HG03025 (cell line): ENCODE results near the gene AFAP1L2.

Experiments
- ATAC-seq: cut with Tn5 transposase; IDR thresholded peaks from one replicate; pipeline ENCODE4 v1.9.1; 2021; ENCODE audit warnings: mild to moderate bottlenecking, moderate library complexity; ENCODE audit not compliant: unreplicated experiment, low FRiP score

AFAP1L2 gene

DNA sequence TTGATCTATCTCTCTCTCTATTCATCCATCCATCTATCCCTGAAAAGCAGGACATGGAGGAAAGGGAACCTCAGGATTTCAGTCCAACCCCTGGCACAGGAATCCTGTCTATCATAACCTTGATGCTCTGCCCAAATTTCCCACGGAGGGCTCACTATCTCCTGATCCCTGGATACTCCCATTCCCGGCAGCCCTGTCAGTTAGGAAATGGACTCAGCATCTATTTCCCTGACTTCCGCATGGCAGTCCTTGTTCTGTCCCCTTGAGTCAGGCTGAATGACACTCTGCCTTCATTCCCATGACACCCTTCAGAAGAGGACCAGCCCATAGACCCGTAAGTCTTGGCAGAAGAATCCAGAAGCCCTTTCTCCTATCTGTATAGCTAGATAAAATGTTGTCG is 87.6 kb downstream of the AFAP1L2 start:
- no peak for ATAC-seq

- ATAC-seq: no peak
These were observed 88.5 kb downstream of the AFAP1L2 start for GRCh38 chr10:114315566-114316420.

DNA sequence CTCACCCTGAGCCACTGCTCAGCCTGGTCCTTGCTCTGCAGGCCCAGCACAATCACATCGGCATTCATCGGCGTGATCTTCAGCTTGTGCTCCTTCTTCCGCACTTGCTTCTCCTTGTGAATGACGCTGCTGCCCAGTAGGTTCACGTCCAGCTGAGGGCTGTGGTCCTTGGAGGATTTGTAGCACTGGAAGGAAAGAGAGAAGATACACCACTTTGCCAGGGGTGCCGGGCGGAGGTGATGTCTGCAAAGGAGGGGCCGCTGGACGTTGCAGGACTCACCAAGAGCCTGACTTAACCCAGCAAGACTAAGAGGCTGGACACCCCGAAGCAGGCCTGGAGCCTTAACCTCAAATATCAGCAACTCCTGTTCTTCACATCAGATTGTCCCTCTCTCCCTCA is 90.4 kb downstream of the AFAP1L2 start:
- no peak for ATAC-seq

GRCh38 chr10:114313139-114313538 is 91.2 kb downstream of the AFAP1L2 start:
- no peak for ATAC-seq

- no peak for ATAC-seq
These were observed 92.6 kb downstream of the AFAP1L2 start for GRCh38 chr10:114311496-114312209.

GRCh38 chr10:114311023-114311422 is 93.3 kb downstream of the AFAP1L2 start:
- ATAC-seq: no peak

- ATAC-seq: no peak
These were observed 94.0 kb downstream of the AFAP1L2 start for GRCh38 chr10:114310346-114310745.

- ATAC-seq: no peak
These were observed 95.0 kb downstream of the AFAP1L2 start for GRCh38 chr10:114309364-114309651.

GRCh38 chr10:114308531-114309363 is 95.6 kb downstream of the AFAP1L2 start:
- no peak for ATAC-seq

- no peak for ATAC-seq
These were observed 96.6 kb downstream of the AFAP1L2 start for GRCh38 chr10:114307731-114308130.

DNA sequence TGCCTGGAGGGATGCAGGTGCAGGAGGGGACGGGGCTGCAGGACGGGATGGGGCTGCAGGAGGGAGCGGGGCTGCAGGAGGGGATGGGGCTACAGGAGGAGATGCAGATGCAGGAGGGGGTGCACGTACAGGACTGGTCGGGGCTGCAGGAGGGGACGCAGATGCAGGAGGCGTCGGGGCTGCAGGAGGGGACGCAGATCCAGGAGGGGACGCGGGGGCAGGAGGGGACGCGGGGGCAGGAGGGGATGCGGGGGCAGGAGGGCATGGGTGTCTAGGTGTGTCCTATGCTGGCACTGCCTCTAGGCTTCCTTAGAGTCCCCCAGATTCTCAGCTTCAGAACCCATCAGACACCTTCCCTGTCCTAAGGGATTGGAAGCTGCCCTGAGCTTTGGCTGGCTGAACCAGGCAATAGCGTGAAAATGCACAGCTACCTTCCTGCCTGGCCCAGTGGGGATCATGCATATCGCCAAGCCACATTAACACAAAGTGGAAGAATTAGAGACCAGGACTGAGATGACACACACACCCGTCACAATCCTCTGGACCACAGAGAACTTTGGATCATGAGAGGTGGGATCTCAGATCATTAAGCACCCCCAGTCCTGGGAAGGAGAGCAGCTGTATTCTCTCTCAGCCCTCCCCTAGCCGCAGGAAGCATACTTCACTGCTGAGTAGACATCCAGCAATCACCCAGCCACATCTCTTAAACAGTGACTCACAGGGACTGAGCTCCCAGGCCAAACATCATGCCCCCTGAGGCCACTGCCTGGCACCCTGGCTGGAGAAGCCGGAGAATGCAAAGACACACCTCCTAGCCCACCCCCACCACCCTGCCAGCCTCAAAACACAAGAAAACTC is 98.0 kb downstream of the AFAP1L2 start:
- no peak for ATAC-seq

- ATAC-seq: no peak
These were observed 98.8 kb downstream of the AFAP1L2 start for GRCh38 chr10:114305521-114305925.

- ATAC-seq: peak; percentile 41
These were observed 99.5 kb downstream of the AFAP1L2 start for GRCh38 chr10:114304571-114305421.

GRCh38 chr10:114304017-114304570 is 100.2 kb downstream of the AFAP1L2 start:
- ATAC-seq: peak; percentile 76

- no peak for ATAC-seq
These were observed 100.7 kb downstream of the AFAP1L2 start for GRCh38 chr10:114303556-114303955.

- ATAC-seq: no peak
These were observed 102.2 kb downstream of the AFAP1L2 start for GRCh38 chr10:114301951-114302710.

- no peak for ATAC-seq
These were observed 103.1 kb downstream of the AFAP1L2 start for GRCh38 chr10:114301177-114301576.

GRCh38 chr10:114300036-114300645 is 104.2 kb downstream of the AFAP1L2 start:
- ATAC-seq: no peak
